B cell (primary cell): Measurements from ENCODE around the gene OR8H1. TPM values are rescaled to one million over a fixed set of nuclear protein-coding genes. Genes with fewer than 3 reads are reported as not detected.

Experiments
- ATAC-seq: fragments of 200-7000 bp; cut with Tn5 transposase; one replicate; pipeline ENCODE4 v1.10.0; 2021; ENCODE audit warnings: low read depth, mild to moderate bottlenecking, moderate number of reproducible peaks, moderate library complexity
- CTCF ChIA-PET: fragments of 350-600 bp; sonication (Branson Sonifier 250); formaldehyde crosslinking; loops from one replicate; lab custom pipeline; 2021; ENCODE audit warnings: antibody characterized with exemption, inconsistent platforms; lab: Charles Lee
- POLR2A ChIA-PET: fragments of 350-600 bp; sonication (Branson Sonifier 250); formaldehyde crosslinking; loops from one replicate; lab custom pipeline; 2021; ENCODE audit warnings: antibody characterized with exemption; lab: Charles Lee
- DNase-seq: peaks from one replicate; pipeline ENCODE4 v3.0.0; 2013
- H2AFZ ChIP-seq: 2 replicates; pipeline ENCODE4 v1.6.1; 2012; ENCODE audit warnings: mild to moderate bottlenecking, low read depth, low read length; ENCODE audit not compliant: insufficient read depth, poor library complexity, severe bottlenecking
- H3K27ac ChIP-seq, 2 donors: 1 replicate in 1 of 2; 2 replicates in 1 of 2; pipeline ENCODE4 v1.5.1; 2012 to 2013; ENCODE audit warnings: low read length in 2 of 2, mild to moderate bottlenecking in 2 of 2, moderate library complexity in 1 of 2
- H3K27me3 ChIP-seq, 4 experiments: fragments of 200-600 bp in 1 of 4; sonication (generic) in 1 of 4; replicated peaks in 1 of 4; 1 replicate in 2 of 4; 2 replicates in 2 of 4; pipeline versions ENCODE4 v1.6.1 to v1.7.0; 2013 to 2016; ENCODE audit warnings: low read length in 3 of 4, mild to moderate bottlenecking in 2 of 4, mixed read lengths in 1 of 4, moderate library complexity in 1 of 4; ENCODE audit not compliant: insufficient read depth in 4 of 4, control insufficient read depth in 3 of 4; ENCODE audit errors: control extremely low read depth in 1 of 4
- H3K36me3 ChIP-seq, 2 experiments: replicated peaks in 1 of 2; 1 replicate in 1 of 2; 2 replicates in 1 of 2; pipeline versions ENCODE4 v1.6.1 to v1.7.1; 2013; ENCODE audit warnings: low read length in 1 of 2; ENCODE audit not compliant: insufficient read depth in 2 of 2, control insufficient read depth in 1 of 2; ENCODE audit errors: control extremely low read depth in 1 of 2, extremely low read depth in 1 of 2
- H3K4me1 ChIP-seq, 2 donors: fragments of 200-600 bp in 1 of 2; sonication (generic) in 1 of 2; 1 replicate in 1 of 2; 2 replicates in 1 of 2; pipeline versions ENCODE4 v1.5.1 to v1.6.1; 2013 to 2017; ENCODE audit warnings: low read length in 2 of 2; ENCODE audit not compliant: control insufficient read depth in 2 of 2, insufficient read depth in 2 of 2
- H3K4me2 ChIP-seq: replicated peaks from 2 replicates; pipeline ENCODE3; 2012; ENCODE audit warnings: mild to moderate bottlenecking, low read depth, low read length; ENCODE audit not compliant: poor library complexity, severe bottlenecking
- H3K4me3 ChIP-seq, 5 experiments: fragments of 200-600 bp in 1 of 5; sonication (generic) in 1 of 5; 1 replicate in 3 of 5; 2 replicates in 2 of 5; pipeline versions ENCODE4 v1.5.1 to v1.7.0; 2011 to 2016; ENCODE audit warnings: low read length in 4 of 5, mild to moderate bottlenecking in 4 of 5, low read depth in 2 of 5, control low read depth in 1 of 5, moderate library complexity in 1 of 5; ENCODE audit not compliant: insufficient read depth in 1 of 5; ENCODE audit errors: control extremely low read depth in 1 of 5, extremely low read depth in 1 of 5
- H3K79me2 ChIP-seq: fragments of 200-600 bp; sonication (generic); one replicate; pipeline ENCODE4 v1.6.0; 2016; ENCODE audit warnings: low read length; ENCODE audit not compliant: control insufficient read depth, insufficient read depth
- H3K9ac ChIP-seq: fragments of 200-600 bp; sonication (generic); 2 replicates; pipeline ENCODE4 v1.6.1; 2017; ENCODE audit warnings: mild to moderate bottlenecking, low read length, moderate library complexity
- H3K9me3 ChIP-seq, 3 donors: one replicate each; pipeline versions ENCODE4 v1.6.1 to v1.7.1; 2013; ENCODE audit warnings: low read length in 2 of 3; ENCODE audit not compliant: control insufficient read depth in 2 of 3, insufficient read depth in 1 of 3; ENCODE audit errors: control extremely low read depth in 1 of 3
- H4K20me1 ChIP-seq: 2 replicates; pipeline ENCODE4 v1.6.0; 2012; ENCODE audit warnings: mild to moderate bottlenecking, low read length; ENCODE audit not compliant: insufficient read depth, control insufficient read depth, poor library complexity, severe bottlenecking
- H3K27ac Mint-ChIP-seq: one replicate; pipeline ENCODE4 v1.8.0; 2021; ENCODE audit warnings: mixed read lengths
- H3K27me3 Mint-ChIP-seq: one replicate; pipeline ENCODE4 v1.8.0; 2021; ENCODE audit warnings: mixed read lengths
- H3K4me1 Mint-ChIP-seq: one replicate; pipeline ENCODE4 v1.8.0; 2021; ENCODE audit warnings: mixed read lengths
- H3K4me3 Mint-ChIP-seq: one replicate; pipeline ENCODE4 v1.8.0; 2021; ENCODE audit warnings: mixed read lengths
- H3K9me3 Mint-ChIP-seq: one replicate; pipeline ENCODE4 v1.8.0; 2022; ENCODE audit warnings: mixed read lengths; ENCODE audit not compliant: insufficient read depth
- EZH2 ChIP-seq: IDR thresholded peaks from 2 replicates; pipeline ENCODE4 v1.6.1; 2012; ENCODE audit warnings: borderline replicate concordance, low read depth, mild to moderate bottlenecking, moderate library complexity, low read length; ENCODE audit not compliant: insufficient read depth, poor library complexity, severe bottlenecking
- WGBS: methylation state at CpG from one replicate; pipeline ENCODE4 v1.1.5; 2013; ENCODE audit warnings: missing lambda C conversion rate; ENCODE audit not compliant: insufficient coverage; 5-methylcytosine and 5-hydroxymethylcytosine counted together
- intact Hi-C: fragments of 100-400 bp; cut with micrococcal nuclease; formaldehyde crosslinking; loops from one replicate; pipeline ENCODE4 v1.10.0; 2022
- polyA plus RNA-seq: library from polyadenylated mRNA; depleted of rRNA; stranded (reverse); fragments of >200 nt; gene quantifications from 2 replicates; pipeline ENCODE4 v1.2.3, GENCODE V29; 2012
- total RNA-seq, 2 donors: library from RNA; stranded (reverse); fragments of 120-200 nt in 1 of 2; gene quantifications; 1 replicate in 1 of 2; 2 replicates in 1 of 2; pipeline versions ENCODE4 v1.2.3 to v1.2.4, GENCODE V29; 2013 to 2022
- TF ChIP-seq, protein P1 (sequence below): fragments of 200-600 bp; IDR thresholded peaks from one replicate; pipeline ENCODE4 v1.8.0; 2022; ENCODE audit warnings: antibody characterized with exemption, mild to moderate bottlenecking

Gene OR8H1
- total and polyA plus RNA-seq, 2 donors (not counting 1 experiment from before 2014, with no cell fraction given), result not detected

GRCh38 chr11:56271092-56271491, 21.0 kb downstream of the OR8H1 start:
- WGBS, result no CpG with 5 or more reads among the region's 3 CpGs
- no peak for DNase-seq
- intact Hi-C loops, result no loop called here

DNA sequence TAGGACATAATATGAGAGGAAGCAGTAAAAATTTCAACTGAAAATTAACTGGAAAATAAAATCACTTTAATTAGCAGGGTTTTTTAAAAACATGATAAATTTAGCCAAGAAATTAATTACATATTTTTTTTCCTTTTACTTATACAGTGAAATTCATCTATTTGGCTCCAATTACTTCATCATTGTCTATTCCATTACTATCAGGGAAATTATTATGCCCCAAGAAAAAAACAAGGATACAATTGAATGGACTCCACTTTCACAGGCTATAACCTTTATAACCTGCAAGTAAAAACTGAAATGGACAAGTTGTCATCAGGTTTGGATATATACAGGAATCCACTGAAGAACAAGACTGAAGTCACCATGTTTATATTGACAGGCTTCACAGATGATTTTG, 40.1 kb downstream of the OR8H1 start, which contains the start of gene OR5T3:
TSS of gene OR5T3 (plus strand) at position 301 of the 400 bp plus-strand sequence. CDS start at position 301, 0 bp downstream.
- CTCF ChIA-PET, result no interaction called here

More at GRCh38 chr11:56271092-56271491, 21.0 kb downstream of the OR8H1 start:
- Histone ChIP-seq H3K4me2 (no peak overlapping the region), H3K27me3 (no peaks in the 10 kb centered on the region), H3K36me3 (no peaks in the 10 kb centered on the region), H3K79me2 (no peaks in the 10 kb centered on the region), H3K4me1 (no peaks in the 10 kb centered on the region), H3K27ac (no peak overlapping the region), H2AFZ (no peak overlapping the region), H3K9me3 (no peaks in the 10 kb centered on the region), H4K20me1 (no peaks in the 10 kb centered on the region), H3K4me3 (no peak overlapping the region), H3K9ac (no peak overlapping the region)
- Mint-ChIP-seq H3K27me3 (no peaks in the 10 kb centered on the region), H3K9me3 (peaks cover 7% of the 10 kb centered on the region), H3K4me3 (no peak overlapping the region), H3K4me1 (no peaks in the 10 kb centered on the region), H3K27ac (no peak overlapping the region)
- POLR2A ChIA-PET, result no interaction called here
- CTCF ChIA-PET, result no interaction called here
- no peak for ATAC-seq
- TF ChIP-seq, protein P1, sequence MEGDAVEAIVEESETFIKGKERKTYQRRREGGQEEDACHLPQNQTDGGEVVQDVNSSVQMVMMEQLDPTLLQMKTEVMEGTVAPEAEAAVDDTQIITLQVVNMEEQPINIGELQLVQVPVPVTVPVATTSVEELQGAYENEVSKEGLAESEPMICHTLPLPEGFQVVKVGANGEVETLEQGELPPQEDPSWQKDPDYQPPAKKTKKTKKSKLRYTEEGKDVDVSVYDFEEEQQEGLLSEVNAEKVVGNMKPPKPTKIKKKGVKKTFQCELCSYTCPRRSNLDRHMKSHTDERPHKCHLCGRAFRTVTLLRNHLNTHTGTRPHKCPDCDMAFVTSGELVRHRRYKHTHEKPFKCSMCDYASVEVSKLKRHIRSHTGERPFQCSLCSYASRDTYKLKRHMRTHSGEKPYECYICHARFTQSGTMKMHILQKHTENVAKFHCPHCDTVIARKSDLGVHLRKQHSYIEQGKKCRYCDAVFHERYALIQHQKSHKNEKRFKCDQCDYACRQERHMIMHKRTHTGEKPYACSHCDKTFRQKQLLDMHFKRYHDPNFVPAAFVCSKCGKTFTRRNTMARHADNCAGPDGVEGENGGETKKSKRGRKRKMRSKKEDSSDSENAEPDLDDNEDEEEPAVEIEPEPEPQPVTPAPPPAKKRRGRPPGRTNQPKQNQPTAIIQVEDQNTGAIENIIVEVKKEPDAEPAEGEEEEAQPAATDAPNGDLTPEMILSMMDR, result no peak
- TF ChIP-seq EZH2, result no peak

More for the DNA sequence above, 40.1 kb downstream of the OR8H1 start, which contains the start of gene OR5T3:
- Histone ChIP-seq H3K4me3 (no peak within 1 kb of the TSS), H4K20me1 (no peaks in the 10 kb centered on the region), H3K4me2 (no peak within 1 kb of the TSS), H3K27me3 (no peaks in the 10 kb centered on the region), H3K79me2 (no peaks in the 10 kb centered on the region), H3K27ac (no peak within 1 kb of the TSS), H3K9ac (no peak within 1 kb of the TSS), H3K4me1 (no peaks in the 10 kb centered on the region), H2AFZ (no peak within 1 kb of the TSS), H3K9me3 (peaks cover 0 to 2% (median 1%) of the 10 kb centered on the region in 3 donors), H3K36me3 (no peaks in the 10 kb centered on the region)
- Mint-ChIP-seq H3K4me3 (no peak within 1 kb of the TSS), H3K27me3 (no peaks in the 10 kb centered on the region), H3K9me3 (peaks cover 7% of the 10 kb centered on the region), H3K27ac (no peak within 1 kb of the TSS), H3K4me1 (no peaks in the 10 kb centered on the region)
- ATAC-seq (no peak), DNase-seq (no peak)
- intact Hi-C loops, result no loop called here
- POLR2A ChIA-PET, result no interaction called here
- TF ChIP-seq, protein P1, result no peak
- no peak for TF ChIP-seq EZH2

Other genes with a start within 250 kb of the OR8H1 start
- not detected in 2 replicates for gene OR8I2, start 198.9 kb downstream of the OR8H1 start, total RNA-seq
- gene OR8I2, start 198.9 kb downstream of the OR8H1 start, polyA plus RNA-seq, result not detected in 2 replicates
- not detected in 2 replicates for gene OR8H2, start 188.6 kb downstream of the OR8H1 start, total RNA-seq
- gene OR8H2, start 188.6 kb downstream of the OR8H1 start, polyA plus RNA-seq, result not detected in 2 replicates
- gene OR8H3, start 169.9 kb downstream of the OR8H1 start, total RNA-seq, result not detected in 2 replicates
- not detected in 2 replicates for gene OR8H3, start 169.9 kb downstream of the OR8H1 start, polyA plus RNA-seq
- not detected in 2 replicates for gene OR8J3, start 152.1 kb downstream of the OR8H1 start, total RNA-seq
- gene OR8J3, start 152.1 kb downstream of the OR8H1 start, polyA plus RNA-seq, result not detected in 2 replicates
- gene OR8K5, start 131.9 kb downstream of the OR8H1 start, total RNA-seq, result not detected in 2 replicates
- not detected in 2 replicates for gene OR8K5, start 131.9 kb downstream of the OR8H1 start, polyA plus RNA-seq
- gene OR5J2, start 115.6 kb downstream of the OR8H1 start, total RNA-seq, result not detected in 2 replicates
- not detected in 2 replicates for gene OR5J2, start 115.6 kb downstream of the OR8H1 start, polyA plus RNA-seq
- gene OR5T2, start 58.0 kb downstream of the OR8H1 start, total RNA-seq, result not detected in 2 replicates
- not detected in 2 replicates for gene OR5T2, start 58.0 kb downstream of the OR8H1 start, polyA plus RNA-seq
- not detected in 2 replicates for gene OR5T3, start 40.0 kb downstream of the OR8H1 start, total RNA-seq
- not detected in 2 replicates for gene OR5T3, start 40.0 kb downstream of the OR8H1 start, polyA plus RNA-seq
- not detected in 2 replicates for gene OR5T1, start 18.1 kb downstream of the OR8H1 start, total RNA-seq
- gene OR5T1, start 18.1 kb downstream of the OR8H1 start, polyA plus RNA-seq, result not detected in 2 replicates
- not detected in 2 replicates for gene OR8K3, start 22.9 kb upstream of the OR8H1 start, total RNA-seq
- gene OR8K3, start 22.9 kb upstream of the OR8H1 start, polyA plus RNA-seq, result not detected in 2 replicates
- not detected in 2 replicates for gene OR8K1, start 53.8 kb upstream of the OR8H1 start, total RNA-seq
- gene OR8K1, start 53.8 kb upstream of the OR8H1 start, polyA plus RNA-seq, result not detected in 2 replicates
- gene OR8J1, start 62.0 kb upstream of the OR8H1 start, total RNA-seq, result not detected in 2 replicates
- not detected in 2 replicates for gene OR8J1, start 62.0 kb upstream of the OR8H1 start, polyA plus RNA-seq
- not detected in 2 replicates for gene OR8U1, start 83.4 kb upstream of the OR8H1 start, total RNA-seq
- not detected in 2 replicates for gene OR8U1, start 83.4 kb upstream of the OR8H1 start, polyA plus RNA-seq
- not detected in 2 replicates for gene OR5AL1, start 120.4 kb upstream of the OR8H1 start, total RNA-seq
- gene OR5AL1, start 120.4 kb upstream of the OR8H1 start, polyA plus RNA-seq, result not detected in 2 replicates
- gene OR5M3, start 181.1 kb upstream of the OR8H1 start, total RNA-seq, result not detected in 2 replicates
- gene OR5M3, start 181.1 kb upstream of the OR8H1 start, polyA plus RNA-seq, result not detected in 2 replicates
- gene OR5M8, start 199.1 kb upstream of the OR8H1 start, total RNA-seq, result not detected in 2 replicates
- not detected in 2 replicates for gene OR5M8, start 199.1 kb upstream of the OR8H1 start, polyA plus RNA-seq